GM21515 (cell line): ENCODE measurements around the gene PSD2.
"Not testable (repeated sequence)": the region's sequence is repeated elsewhere in the genome, so short reads cannot be mapped to it uniquely, and the experiment has no call there.

Source experiments
- ATAC-seq: cut with Tn5 transposase; IDR thresholded peaks from one replicate; pipeline ENCODE4 v1.9.1; 2021; ENCODE audit not compliant: unreplicated experiment

Gene PSD2

GRCh38 chr5:139789116-139789844 is 6.3 kb upstream of the PSD2 start:
- ATAC-seq, result no peak

GRCh38 chr5:139789845-139790189 is 5.8 kb upstream of the PSD2 start:
- no peak for ATAC-seq

- ATAC-seq, result no peak
These were observed 3.4 kb upstream of the PSD2 start for GRCh38 chr5:139792218-139792617.

- ATAC-seq, result not testable (repeated sequence)
These were observed 3.0 kb upstream of the PSD2 start for GRCh38 chr5:139792655-139793054.

- ATAC-seq, result no peak
These were observed 1.4 kb upstream of the PSD2 start for GRCh38 chr5:139794067-139794846.

- ATAC-seq, result no peak
These were observed 626 bp downstream of the PSD2 start for GRCh38 chr5:139796061-139796806.

GRCh38 chr5:139797335-139797734 is 1.7 kb downstream of the PSD2 start:
- ATAC-seq, result no peak

- no peak for ATAC-seq
These were observed 2.4 kb downstream of the PSD2 start for GRCh38 chr5:139797856-139798510.

GRCh38 chr5:139798883-139799282 is 3.3 kb downstream of the PSD2 start:
- no peak for ATAC-seq

- ATAC-seq, result no peak
These were observed 3.8 kb downstream of the PSD2 start for GRCh38 chr5:139799359-139799758.

- ATAC-seq, result no peak
These were observed 8.4 kb downstream of the PSD2 start for GRCh38 chr5:139803978-139804377.

- no peak for ATAC-seq
These were observed 9.3 kb downstream of the PSD2 start for GRCh38 chr5:139804800-139805397.

- no peak for ATAC-seq
These were observed 9.9 kb downstream of the PSD2 start for GRCh38 chr5:139805545-139805944.

GRCh38 chr5:139806111-139806510 is 10.5 kb downstream of the PSD2 start:
- no peak for ATAC-seq

GRCh38 chr5:139806726-139807646 is 11.4 kb downstream of the PSD2 start:
- no peak for ATAC-seq

GRCh38 chr5:139807647-139808030 is 12.0 kb downstream of the PSD2 start:
- no peak for ATAC-seq

GRCh38 chr5:139808481-139809330 is 13.1 kb downstream of the PSD2 start:
- no peak for ATAC-seq

GRCh38 chr5:139809331-139809810 is 13.8 kb downstream of the PSD2 start:
- no peak for ATAC-seq
